DOHH2 (cell line): ENCODE measurements around the gene CCDC61.

Source experiments
- EZH2phosphoT487 ChIP-seq: fragments of 200-600 bp; sonication (generic); IDR thresholded peaks from 2 replicates; pipeline ENCODE4 v1.6.1; 2017; ENCODE audit warnings: borderline replicate concordance, mild to moderate bottlenecking, antibody characterized with exemption, low read length, moderate library complexity, mixed read lengths
- TF ChIP-seq, protein P1 (sequence below): fragments of 200-600 bp; sonication (generic); IDR thresholded peaks from one replicate; pipeline ENCODE4 v1.5.1; 2014; ENCODE audit warnings: antibody characterized with exemption, mild to moderate bottlenecking, low read depth, low read length; ENCODE audit not compliant: poor library complexity, severe bottlenecking

- TF ChIP-seq, protein P1, sequence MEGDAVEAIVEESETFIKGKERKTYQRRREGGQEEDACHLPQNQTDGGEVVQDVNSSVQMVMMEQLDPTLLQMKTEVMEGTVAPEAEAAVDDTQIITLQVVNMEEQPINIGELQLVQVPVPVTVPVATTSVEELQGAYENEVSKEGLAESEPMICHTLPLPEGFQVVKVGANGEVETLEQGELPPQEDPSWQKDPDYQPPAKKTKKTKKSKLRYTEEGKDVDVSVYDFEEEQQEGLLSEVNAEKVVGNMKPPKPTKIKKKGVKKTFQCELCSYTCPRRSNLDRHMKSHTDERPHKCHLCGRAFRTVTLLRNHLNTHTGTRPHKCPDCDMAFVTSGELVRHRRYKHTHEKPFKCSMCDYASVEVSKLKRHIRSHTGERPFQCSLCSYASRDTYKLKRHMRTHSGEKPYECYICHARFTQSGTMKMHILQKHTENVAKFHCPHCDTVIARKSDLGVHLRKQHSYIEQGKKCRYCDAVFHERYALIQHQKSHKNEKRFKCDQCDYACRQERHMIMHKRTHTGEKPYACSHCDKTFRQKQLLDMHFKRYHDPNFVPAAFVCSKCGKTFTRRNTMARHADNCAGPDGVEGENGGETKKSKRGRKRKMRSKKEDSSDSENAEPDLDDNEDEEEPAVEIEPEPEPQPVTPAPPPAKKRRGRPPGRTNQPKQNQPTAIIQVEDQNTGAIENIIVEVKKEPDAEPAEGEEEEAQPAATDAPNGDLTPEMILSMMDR, result no peak
- TF ChIP-seq EZH2phosphoT487, result no peak
Observed at GRCh38 chr19:45995715-45996385, 583 bp downstream of the CCDC61 start.
